IMR-90 (cell line): Measurements from ENCODE around the gene DOCK9. TPM values are rescaled to one million over a fixed set of nuclear protein-coding genes. Genes with fewer than 3 reads are reported as not detected.

Experiments used
- ATAC-seq: fragments of 200-7000 bp; cut with Tn5 transposase; 2 replicates; pipeline ENCODE4 v1.9.1; 2020; ENCODE audit warnings: low read depth, mild to moderate bottlenecking, moderate library complexity
- BruUV-seq: library from RNA; stranded (reverse); fragments of 400-500 nt; replicated peaks from 2 replicates; lab custom pipeline; 2021; lab: Mats Ljungman, UMichigan
- CTCF ChIA-PET: fragments of 300-600 bp; formaldehyde crosslinking; extraction: SDS; loops from one replicate; lab custom pipeline; 2021; ENCODE audit warnings: antibody characterized with exemption; lab: Yijun Ruan, JAX
- POLR2A ChIA-PET: fragments of 300-600 bp; sonication (Branson Sonifier 250); formaldehyde crosslinking; loops from one replicate; lab custom pipeline; 2022; ENCODE audit warnings: antibody characterized with exemption; ENCODE audit not compliant: unreplicated experiment; lab: Charles Lee
- DNase-seq: peaks from one replicate; pipeline ENCODE4 v3.0.0; 2013
- H2AFZ ChIP-seq: replicated peaks from 2 replicates; pipeline ENCODE3; 2013; ENCODE audit warnings: low read length, mild to moderate bottlenecking; ENCODE audit not compliant: poor library complexity
- H2AK5ac ChIP-seq: 2 replicates; pipeline ENCODE4 v1.6.1; 2013; ENCODE audit warnings: low read depth, low read length, inconsistent platforms
- H2AK9ac ChIP-seq: replicated peaks from 2 replicates; pipeline ENCODE3; 2013; ENCODE audit warnings: mild to moderate bottlenecking, low read depth, low read length, moderate library complexity; ENCODE audit not compliant: poor library complexity
- H2BK120ac ChIP-seq: 2 replicates; pipeline ENCODE4 v1.6.1; 2013; ENCODE audit warnings: low read depth, low read length, inconsistent platforms
- H2BK15ac ChIP-seq: 3 replicates; pipeline ENCODE4 v1.6.1; 2013; ENCODE audit warnings: low read depth, low read length, inconsistent platforms
- H2BK20ac ChIP-seq: 2 replicates; pipeline ENCODE4 v1.6.1; 2013; ENCODE audit warnings: low read depth, mild to moderate bottlenecking, inconsistent platforms, low read length, moderate library complexity
- H2BK5ac ChIP-seq: 2 replicates; pipeline ENCODE4 v1.6.1; 2013; ENCODE audit warnings: mild to moderate bottlenecking, low read depth, low read length, inconsistent platforms; ENCODE audit not compliant: poor library complexity, severe bottlenecking
- H3K14ac ChIP-seq: replicated peaks from 2 replicates; pipeline ENCODE4 v1.6.1; 2013; ENCODE audit warnings: low read depth, low read length, inconsistent platforms
- H3K18ac ChIP-seq: 2 replicates; pipeline ENCODE4 v1.6.1; 2013; ENCODE audit warnings: low read depth, low read length, control low read depth
- H3K23ac ChIP-seq: 2 replicates; pipeline ENCODE4 v1.6.1; 2013; ENCODE audit warnings: low read depth, low read length, inconsistent platforms
- H3K27ac ChIP-seq: 2 replicates; pipeline ENCODE4 v1.5.1; 2013; ENCODE audit warnings: mild to moderate bottlenecking, control low read depth, low read length; ENCODE audit not compliant: insufficient read depth
- H3K27me3 ChIP-seq: 2 replicates; pipeline ENCODE4 v1.6.1; 2013; ENCODE audit warnings: low read length; ENCODE audit not compliant: control insufficient read depth, insufficient read depth
- H3K36me3 ChIP-seq: 2 replicates; pipeline ENCODE4 v1.6.1; 2013; ENCODE audit warnings: low read length, mixed read lengths; ENCODE audit not compliant: control insufficient read depth, insufficient read depth
- H3K4ac ChIP-seq: 2 replicates; pipeline ENCODE4 v1.6.1; 2013; ENCODE audit warnings: low read depth, low read length, inconsistent platforms
- H3K4me1 ChIP-seq: 2 replicates; pipeline ENCODE4 v1.6.1; 2013; ENCODE audit warnings: low read length, mixed read lengths; ENCODE audit not compliant: control insufficient read depth, insufficient read depth
- H3K4me2 ChIP-seq: 2 replicates; pipeline ENCODE4 v1.6.1; 2013; ENCODE audit warnings: low read depth, mild to moderate bottlenecking, control low read depth, low read length, moderate library complexity
- H3K4me3 ChIP-seq: 2 replicates; pipeline ENCODE4 v1.5.1; 2013; ENCODE audit warnings: low read depth, mild to moderate bottlenecking, control low read depth, low read length, moderate library complexity; ENCODE audit not compliant: insufficient read depth
- H3K56ac ChIP-seq: 2 replicates; pipeline ENCODE4 v1.6.1; 2013; ENCODE audit warnings: low read length, inconsistent platforms; ENCODE audit not compliant: insufficient read depth; ENCODE audit errors: extremely low read depth
- H3K79me1 ChIP-seq, 2 experiments: 2 replicates each; pipeline ENCODE4 v1.6.1; 2013; ENCODE audit warnings: low read length in 2 of 2, inconsistent platforms in 1 of 2, low read depth in 1 of 2
- H3K9ac ChIP-seq: 2 replicates; pipeline ENCODE4 v1.6.1; 2013; ENCODE audit warnings: low read depth, low read length, control low read depth
- H3K9me1 ChIP-seq: 2 replicates; pipeline ENCODE4 v1.6.1; 2013; ENCODE audit warnings: low read length, inconsistent platforms; ENCODE audit not compliant: insufficient read depth
- H3K9me3 ChIP-seq: 2 replicates; pipeline ENCODE4 v1.6.1; 2013; ENCODE audit warnings: low read length; ENCODE audit not compliant: control insufficient read depth, insufficient read depth
- H4K20me1 ChIP-seq: 2 replicates; pipeline ENCODE4 v1.6.1; 2013; ENCODE audit warnings: low read length, inconsistent platforms; ENCODE audit not compliant: insufficient read depth
- H4K5ac ChIP-seq: 2 replicates; pipeline ENCODE4 v1.6.1; 2013; ENCODE audit warnings: mild to moderate bottlenecking, low read depth, low read length, control low read depth
- H4K8ac ChIP-seq, 2 experiments: 2 replicates each; pipeline ENCODE4 v1.6.1; 2013; ENCODE audit warnings: low read depth in 2 of 2, low read length in 2 of 2, control low read depth in 1 of 2, inconsistent platforms in 1 of 2
- H4K91ac ChIP-seq: 2 replicates; pipeline ENCODE4 v1.6.1; 2013; ENCODE audit warnings: low read depth, low read length, inconsistent platforms; ENCODE audit not compliant: insufficient read depth
- BHLHE40 ChIP-seq: fragments of 150-350 bp; IDR thresholded peaks from 2 replicates; pipeline ENCODE4 v1.6.1; 2016; ENCODE audit warnings: mild to moderate bottlenecking, low read depth, low read length
- CHD1 ChIP-seq: IDR thresholded peaks from 2 replicates; pipeline ENCODE4 v1.6.1; 2012; ENCODE audit warnings: low read depth, low read length, improper control_type of control experiment
- FOS ChIP-seq: fragments of 150-350 bp; IDR thresholded peaks from 2 replicates; pipeline ENCODE4 v1.6.1; 2016; ENCODE audit warnings: low read depth, low read length
- MAFK ChIP-seq: IDR thresholded peaks from 2 replicates; pipeline ENCODE4 v1.6.1; 2012; ENCODE audit warnings: low read depth, low read length, improper control_type of control experiment
- MAZ ChIP-seq: IDR thresholded peaks from 2 replicates; pipeline ENCODE4 v1.6.1; 2012; ENCODE audit warnings: low read depth, mild to moderate bottlenecking, low read length, improper control_type of control experiment, moderate library complexity, borderline replicate concordance
- MXI1 ChIP-seq: IDR thresholded peaks from 2 replicates; pipeline ENCODE4 v1.6.1; 2012; ENCODE audit warnings: low read depth, mild to moderate bottlenecking, low read length, moderate library complexity, borderline replicate concordance
- NFE2L2 ChIP-seq: fragments of 150-350 bp; IDR thresholded peaks from 2 replicates; pipeline ENCODE4 v1.6.1; 2016; ENCODE audit warnings: low read depth, mild to moderate bottlenecking, low read length
- POLR2A ChIP-seq: IDR thresholded peaks from 2 replicates; pipeline ENCODE4 v1.6.1; 2012; ENCODE audit warnings: mild to moderate bottlenecking, low read depth, low read length
- RAD21 ChIP-seq: IDR thresholded peaks from 2 replicates; pipeline ENCODE4 v1.6.1; 2012; ENCODE audit warnings: low read length, improper control_type of control experiment
- RCOR1 ChIP-seq: IDR thresholded peaks from 2 replicates; pipeline ENCODE4 v1.6.1; 2012; ENCODE audit warnings: mild to moderate bottlenecking, low read length, improper control_type of control experiment; ENCODE audit not compliant: insufficient replicate concordance
- RFX5 ChIP-seq: IDR thresholded peaks from 2 replicates; pipeline ENCODE4 v1.8.0; 2012; ENCODE audit warnings: low read depth, mild to moderate bottlenecking, low read length, moderate library complexity
- SMC3 ChIP-seq: fragments of 150-350 bp; IDR thresholded peaks from 2 replicates; pipeline ENCODE4 v1.6.1; 2016; ENCODE audit warnings: low read depth, mild to moderate bottlenecking, antibody characterized with exemption, low read length, moderate library complexity
- WGBS, 2 experiments: methylation state at CpG; one replicate each; pipeline versions ENCODE4 v1.1.5 to v1.1.7; 2013; ENCODE audit warnings: missing lambda C conversion rate in 2 of 2; ENCODE audit not compliant: insufficient read length in 1 of 2; ENCODE audit errors: extremely low coverage in 2 of 2; 5-methylcytosine and 5-hydroxymethylcytosine counted together
- dilution Hi-C: fragments of 300-500 bp; cut with HindIII; formaldehyde crosslinking; loops from one replicate; pipeline ENCODE4 v1.14.3; 2018; ENCODE audit warnings: low sequenced_read_pairs; ENCODE audit not compliant: unreplicated experiment
- in situ Hi-C: fragments of 300-500 bp; cut with MboI; formaldehyde crosslinking; loops from 3 replicates; pipeline ENCODE4 v1.14.3; 2019; ENCODE audit warnings: low sequenced_read_pairs, inconsistent platforms, mixed read lengths
- intact Hi-C: fragments of 100-400 bp; cut with micrococcal nuclease; formaldehyde crosslinking; loops from 2 replicates; pipeline ENCODE4 v1.10.0; 2022
- polyA plus RNA-seq, 3 experiments: library from polyadenylated mRNA; depleted of rRNA; stranded (reverse); fragments of >200 nt; gene quantifications; 2 replicates each; pipeline ENCODE4 v1.2.3, GENCODE V29; 2012; ENCODE audit warnings: low replicate concordance in 1 of 3
- total RNA-seq: library from RNA; depleted of rRNA; stranded (reverse); fragments of >200 nt; gene quantifications from 2 replicates; pipeline ENCODE4 v1.2.3, GENCODE V29; 2012
- TF ChIP-seq, protein P1 (sequence below): conservative IDR thresholded peaks from 2 replicates; pipeline ENCODE4 v1.5.1; 2012; ENCODE audit warnings: mild to moderate bottlenecking, low read depth, low read length, improper control_type of control experiment
- TF ChIP-seq, protein P2 (sequence below): fragments of 150-350 bp; IDR thresholded peaks from 2 replicates; pipeline ENCODE4 v1.6.1; 2017; ENCODE audit warnings: mild to moderate bottlenecking, antibody characterized with exemption, low read length, low read depth

Gene DOCK9
- total and polyA plus RNA-seq, 2 of the 4 experiments (the other 2 are of a cell fraction), result 4.8 to 7.2 TPM

DNA sequence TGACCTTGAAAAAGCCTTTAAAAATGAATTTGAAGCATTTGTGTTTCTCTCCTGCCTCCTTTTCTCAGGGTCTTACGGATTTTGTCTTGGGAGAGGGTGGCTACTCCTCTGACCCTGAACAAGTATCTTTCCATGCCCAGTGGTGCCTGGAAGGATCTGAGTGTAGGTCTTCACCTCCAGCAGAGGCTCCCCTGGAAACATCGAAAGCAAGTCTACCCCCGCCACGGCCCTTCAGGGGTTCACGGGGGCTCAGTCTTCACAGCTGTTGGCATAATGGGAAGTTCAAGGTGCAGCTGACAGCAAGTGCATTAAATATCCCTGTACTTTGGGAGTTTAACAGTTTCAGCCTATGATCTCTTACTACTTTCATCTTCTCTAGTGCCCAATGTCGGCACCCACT lies 182.6 kb downstream of the DOCK9 start:
- H3K27ac ChIP-seq, result no peak overlapping the region
- BruUV-seq, result no TSS peak
- H4K91ac ChIP-seq, result no peak overlapping the region
- H2BK20ac ChIP-seq, result no peak overlapping the region
- no peak overlapping the region for H3K14ac ChIP-seq
- DNase-seq, result no peak
- H3K9me1 ChIP-seq, result peaks cover 7% of the 10 kb centered on the region; the same call in 1 of the 2 replicates
- no peaks in the 10 kb centered on the region for H3K36me3 ChIP-seq
- no peak overlapping the region for H3K4me2 ChIP-seq
- no peak overlapping the region for H2AK9ac ChIP-seq
- H3K4ac ChIP-seq, result no peak overlapping the region
- WGBS, 2 experiments, result no CpG with 5 or more reads among the region's 6 CpGs
- no peak for ATAC-seq
- ChIA-PET CTCF (no interaction called here), POLR2A (no interaction called here)
- intact Hi-C loops, result no loop called here
- H2AK5ac ChIP-seq, result no peak overlapping the region
- no peak overlapping the region for H2BK120ac ChIP-seq
- H3K9ac ChIP-seq, result no peak overlapping the region
- H2BK15ac ChIP-seq, result no peak overlapping the region
- no peak overlapping the region for H4K8ac ChIP-seq
- H3K18ac ChIP-seq, result no peak overlapping the region
- no peak overlapping the region for H3K4me3 ChIP-seq
- H4K5ac ChIP-seq, result no peak overlapping the region
- H3K4me1 ChIP-seq, result no peaks in the 10 kb centered on the region
- H3K79me1 ChIP-seq, result no peaks in the 10 kb centered on the region
- no peak overlapping the region for H3K23ac ChIP-seq
- in situ Hi-C loops, result no loop called here
- H2AFZ ChIP-seq, result no peak overlapping the region
- TF ChIP-seq RAD21 (no peak), SMC3 (no peak), MAZ (no peak), MAFK (no peak), NFE2L2 (no peak), RFX5 (no peak), CHD1 (no peak), MXI1 (no peak), FOS (no peak), RCOR1 (no peak), BHLHE40 (no peak), POLR2A (no peak)
- TF ChIP-seq, protein P1, sequence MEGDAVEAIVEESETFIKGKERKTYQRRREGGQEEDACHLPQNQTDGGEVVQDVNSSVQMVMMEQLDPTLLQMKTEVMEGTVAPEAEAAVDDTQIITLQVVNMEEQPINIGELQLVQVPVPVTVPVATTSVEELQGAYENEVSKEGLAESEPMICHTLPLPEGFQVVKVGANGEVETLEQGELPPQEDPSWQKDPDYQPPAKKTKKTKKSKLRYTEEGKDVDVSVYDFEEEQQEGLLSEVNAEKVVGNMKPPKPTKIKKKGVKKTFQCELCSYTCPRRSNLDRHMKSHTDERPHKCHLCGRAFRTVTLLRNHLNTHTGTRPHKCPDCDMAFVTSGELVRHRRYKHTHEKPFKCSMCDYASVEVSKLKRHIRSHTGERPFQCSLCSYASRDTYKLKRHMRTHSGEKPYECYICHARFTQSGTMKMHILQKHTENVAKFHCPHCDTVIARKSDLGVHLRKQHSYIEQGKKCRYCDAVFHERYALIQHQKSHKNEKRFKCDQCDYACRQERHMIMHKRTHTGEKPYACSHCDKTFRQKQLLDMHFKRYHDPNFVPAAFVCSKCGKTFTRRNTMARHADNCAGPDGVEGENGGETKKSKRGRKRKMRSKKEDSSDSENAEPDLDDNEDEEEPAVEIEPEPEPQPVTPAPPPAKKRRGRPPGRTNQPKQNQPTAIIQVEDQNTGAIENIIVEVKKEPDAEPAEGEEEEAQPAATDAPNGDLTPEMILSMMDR, result no peak
- TF ChIP-seq, protein P2, sequence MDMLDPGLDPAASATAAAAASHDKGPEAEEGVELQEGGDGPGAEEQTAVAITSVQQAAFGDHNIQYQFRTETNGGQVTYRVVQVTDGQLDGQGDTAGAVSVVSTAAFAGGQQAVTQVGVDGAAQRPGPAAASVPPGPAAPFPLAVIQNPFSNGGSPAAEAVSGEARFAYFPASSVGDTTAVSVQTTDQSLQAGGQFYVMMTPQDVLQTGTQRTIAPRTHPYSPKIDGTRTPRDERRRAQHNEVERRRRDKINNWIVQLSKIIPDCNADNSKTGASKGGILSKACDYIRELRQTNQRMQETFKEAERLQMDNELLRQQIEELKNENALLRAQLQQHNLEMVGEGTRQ, result no peak
- H2BK5ac ChIP-seq, result no peak overlapping the region
- dilution Hi-C loops, result no loop called here
- H3K27me3 ChIP-seq, result no peaks in the 10 kb centered on the region
- H3K56ac ChIP-seq, result no peak overlapping the region
- H4K20me1 ChIP-seq, result no peaks in the 10 kb centered on the region
- H3K9me3 ChIP-seq, result no peaks in the 10 kb centered on the region
